ENCODE results near the gene NUDT4. TPM values are rescaled to one million over a fixed set of nuclear protein-coding genes. Genes with fewer than 3 reads are reported as not detected.
A peak's percentile ranks its signal among the peaks of the same experiment; 100 is the strongest.

NUDT4 gene
- total RNA-seq, 1 experiment from 2014 or later = 236 TPM

DNA sequence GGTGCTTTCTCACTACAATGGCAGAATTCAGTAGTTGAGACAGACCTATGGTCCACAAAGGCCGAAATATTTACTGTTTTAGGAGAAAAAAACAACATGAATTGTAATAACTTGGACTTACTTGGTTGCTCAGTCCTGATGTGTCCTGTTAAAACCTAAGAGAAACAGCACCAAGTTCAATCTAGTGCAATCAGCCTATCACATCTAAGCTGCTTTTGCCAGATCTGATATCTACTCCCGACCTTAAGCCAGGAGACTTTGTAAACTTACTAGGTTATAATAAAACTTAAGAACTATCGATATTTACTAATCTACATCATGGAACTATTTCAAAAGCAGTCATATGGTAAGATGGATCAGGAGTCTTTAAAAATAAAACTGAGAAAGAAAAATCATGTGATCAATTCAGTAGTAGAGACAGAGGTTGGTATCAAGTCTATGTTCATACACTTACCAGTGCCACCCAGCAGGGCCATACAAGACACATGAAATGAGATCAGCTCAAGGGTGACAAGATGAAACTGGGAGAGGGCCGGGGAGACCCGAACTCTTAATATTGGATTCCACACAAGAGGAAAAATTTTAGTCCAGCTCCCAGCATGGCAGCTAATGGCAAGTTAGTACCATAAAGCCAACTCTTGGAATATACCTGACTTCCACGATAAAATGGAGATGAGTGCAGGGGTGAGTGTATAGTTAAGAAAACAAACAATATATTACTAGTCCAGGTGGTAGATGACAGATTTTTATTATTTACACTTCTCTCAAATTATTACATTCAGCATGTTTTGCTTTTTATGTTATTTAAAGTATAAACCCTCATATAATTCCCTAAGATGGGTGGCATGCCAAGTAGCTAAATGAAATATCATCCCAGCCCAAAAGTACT is 27.5 kb downstream of the NUDT4 start:
- Mint-ChIP-seq H3K36me3 (ENCODE audit: insufficient read depth, unreplicated experiment) (peaks cover 82% of the 10 kb centered on the region), H3K9me3 (ENCODE audit: unreplicated experiment) (no peaks in the 10 kb centered on the region), H3K27me3 (ENCODE audit: insufficient read depth, unreplicated experiment) (no peaks in the 10 kb centered on the region), H3K4me3 (ENCODE audit: unreplicated experiment) (no peak overlapping the region), H3K4me1 (ENCODE audit: low read depth, unreplicated experiment) (peaks cover 7% of the 10 kb centered on the region), H3K27ac (ENCODE audit: unreplicated experiment) (peak overlapping the region; percentile 48)
- Histone ChIP-seq H3K4me3 (ENCODE audit: low read depth, low read length) (no peak overlapping the region), H3K36me3 (ENCODE audit: control insufficient read depth, insufficient read depth, low read length) (no peaks in the 10 kb centered on the region), H3K4me1 (no peaks in the 10 kb centered on the region), H3K9me3 (no peaks in the 10 kb centered on the region), H3K27me3 (replicated peaks; ENCODE audit: control insufficient read depth, insufficient read depth, low read length) (no peaks in the 10 kb centered on the region)
- BruUV-seq (replicated peaks) = no TSS peak
- no peak for DNase-seq
- intact Hi-C loops (cut with micrococcal nuclease; ENCODE audit: unreplicated experiment) = no loop called here
- TF ChIP-seq, protein P1, sequence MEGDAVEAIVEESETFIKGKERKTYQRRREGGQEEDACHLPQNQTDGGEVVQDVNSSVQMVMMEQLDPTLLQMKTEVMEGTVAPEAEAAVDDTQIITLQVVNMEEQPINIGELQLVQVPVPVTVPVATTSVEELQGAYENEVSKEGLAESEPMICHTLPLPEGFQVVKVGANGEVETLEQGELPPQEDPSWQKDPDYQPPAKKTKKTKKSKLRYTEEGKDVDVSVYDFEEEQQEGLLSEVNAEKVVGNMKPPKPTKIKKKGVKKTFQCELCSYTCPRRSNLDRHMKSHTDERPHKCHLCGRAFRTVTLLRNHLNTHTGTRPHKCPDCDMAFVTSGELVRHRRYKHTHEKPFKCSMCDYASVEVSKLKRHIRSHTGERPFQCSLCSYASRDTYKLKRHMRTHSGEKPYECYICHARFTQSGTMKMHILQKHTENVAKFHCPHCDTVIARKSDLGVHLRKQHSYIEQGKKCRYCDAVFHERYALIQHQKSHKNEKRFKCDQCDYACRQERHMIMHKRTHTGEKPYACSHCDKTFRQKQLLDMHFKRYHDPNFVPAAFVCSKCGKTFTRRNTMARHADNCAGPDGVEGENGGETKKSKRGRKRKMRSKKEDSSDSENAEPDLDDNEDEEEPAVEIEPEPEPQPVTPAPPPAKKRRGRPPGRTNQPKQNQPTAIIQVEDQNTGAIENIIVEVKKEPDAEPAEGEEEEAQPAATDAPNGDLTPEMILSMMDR (IDR thresholded peaks at IDR 0.05; ENCODE audit: insufficient read depth in 1 of 2, low read depth in 1 of 2, low read length in 1 of 2, severe bottlenecking in 1 of 2, unreplicated experiment in 1 of 2) = no peak
- ChIA-PET POLR2A (interaction anchor here (0.6 to 1.4 kb wide), 3 partner anchors 10 to 460 kb away, joined by 3 to 6 read pairs (median 4); no protein-coding TSS in a partner anchor), CTCF (no interaction called here)

- intact Hi-C loops (cut with micrococcal nuclease; ENCODE audit: unreplicated experiment) = no loop called here
Observed at GRCh38 chr12:93407054-93407962, 29.6 kb downstream of the NUDT4 start.

DNA sequence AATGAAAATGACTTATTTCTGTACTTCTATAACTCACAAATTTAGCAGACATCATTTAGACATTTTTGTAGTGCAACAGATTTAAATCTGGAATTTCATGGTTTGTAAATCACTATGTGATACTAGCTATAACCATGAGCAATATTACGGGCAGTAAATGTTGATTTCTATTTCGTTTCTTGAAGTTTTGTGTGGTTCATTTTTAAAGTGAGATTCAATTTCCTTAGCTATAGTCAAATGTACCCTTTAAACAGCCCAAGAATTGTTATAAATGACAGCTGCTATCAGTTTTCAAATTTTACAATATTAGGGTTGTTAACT is 30.2 kb downstream of the NUDT4 start:
- peaks cover 97% of the 10 kb centered on the region for H3K36me3 Mint-ChIP-seq (ENCODE audit: insufficient read depth, unreplicated experiment)
- Histone ChIP-seq H3K36me3 (ENCODE audit: control insufficient read depth, insufficient read depth, low read length) (no peaks in the 10 kb centered on the region), H3K27me3 (replicated peaks; ENCODE audit: control insufficient read depth, insufficient read depth, low read length) (no peaks in the 10 kb centered on the region), H3K4me3 (ENCODE audit: low read depth, low read length) (no peak overlapping the region), H3K9me3 (no peaks in the 10 kb centered on the region), H3K4me1 (no peaks in the 10 kb centered on the region)
- H3K9me3 Mint-ChIP-seq (ENCODE audit: unreplicated experiment) = no peaks in the 10 kb centered on the region
- TF ChIP-seq, protein P1 (IDR thresholded peaks at IDR 0.05; ENCODE audit: insufficient read depth in 1 of 2, low read depth in 1 of 2, low read length in 1 of 2, severe bottlenecking in 1 of 2, unreplicated experiment in 1 of 2) = no peak
- no peak for DNase-seq
- H3K27me3 Mint-ChIP-seq (ENCODE audit: insufficient read depth, unreplicated experiment) = no peaks in the 10 kb centered on the region
- no TSS peak for BruUV-seq (replicated peaks)
- H3K27ac Mint-ChIP-seq (ENCODE audit: unreplicated experiment) = peak overlapping the region; percentile 71
- intact Hi-C loops (cut with micrococcal nuclease; ENCODE audit: unreplicated experiment) = no loop called here
- H3K4me3 Mint-ChIP-seq (ENCODE audit: unreplicated experiment) = no peak overlapping the region
- POLR2A ChIA-PET = no interaction called here
- CTCF ChIA-PET = no interaction called here
- peaks cover 16% of the 10 kb centered on the region for H3K4me1 Mint-ChIP-seq (ENCODE audit: low read depth, unreplicated experiment)

More at GRCh38 chr12:93407054-93407962, 29.6 kb downstream of the NUDT4 start:
- Mint-ChIP-seq H3K27ac (ENCODE audit: unreplicated experiment) (peak overlapping the region; percentile 71), H3K36me3 (ENCODE audit: insufficient read depth, unreplicated experiment) (peaks cover 97% of the 10 kb centered on the region), H3K9me3 (ENCODE audit: unreplicated experiment) (no peaks in the 10 kb centered on the region), H3K4me1 (ENCODE audit: low read depth, unreplicated experiment) (peaks cover 12% of the 10 kb centered on the region), H3K4me3 (ENCODE audit: unreplicated experiment) (no peak overlapping the region), H3K27me3 (ENCODE audit: insufficient read depth, unreplicated experiment) (no peaks in the 10 kb centered on the region)
- TF ChIP-seq, protein P1 (IDR thresholded peaks at IDR 0.05; ENCODE audit: insufficient read depth in 1 of 2, low read depth in 1 of 2, low read length in 1 of 2, severe bottlenecking in 1 of 2, unreplicated experiment in 1 of 2) = no peak
- H3K9me3 ChIP-seq = no peaks in the 10 kb centered on the region
- ChIA-PET POLR2A (no interaction called here), CTCF (no interaction called here)
- H3K36me3 ChIP-seq (ENCODE audit: control insufficient read depth, insufficient read depth, low read length) = no peaks in the 10 kb centered on the region
- H3K27me3 ChIP-seq (replicated peaks; ENCODE audit: control insufficient read depth, insufficient read depth, low read length) = no peaks in the 10 kb centered on the region
- H3K4me1 ChIP-seq = no peaks in the 10 kb centered on the region
- no peak for DNase-seq
- no peak overlapping the region for H3K4me3 ChIP-seq (ENCODE audit: low read depth, low read length)
- BruUV-seq (replicated peaks) = no TSS peak
